SU-DHL-6 (cell line): ENCODE measurements around the gene AGTRAP.

Experiments
- EZH2phosphoT487 ChIP-seq: fragments of 200-600 bp; sonication (generic), shearing (Covaris generic); conservative IDR thresholded peaks from 2 replicates; pipeline ENCODE4 v1.6.1; 2018; ENCODE audit warnings: mild to moderate bottlenecking, antibody characterized with exemption, low read length, moderate library complexity, mixed read lengths
- TF ChIP-seq, protein P1 (sequence below): fragments of 200-600 bp; sonication (generic); IDR thresholded peaks from one replicate; pipeline ENCODE4 v1.5.1; 2017; ENCODE audit warnings: antibody characterized with exemption, mild to moderate bottlenecking, low read length, moderate library complexity; ENCODE audit not compliant: insufficient read depth, poor library complexity, severe bottlenecking

- TF ChIP-seq, protein P1, sequence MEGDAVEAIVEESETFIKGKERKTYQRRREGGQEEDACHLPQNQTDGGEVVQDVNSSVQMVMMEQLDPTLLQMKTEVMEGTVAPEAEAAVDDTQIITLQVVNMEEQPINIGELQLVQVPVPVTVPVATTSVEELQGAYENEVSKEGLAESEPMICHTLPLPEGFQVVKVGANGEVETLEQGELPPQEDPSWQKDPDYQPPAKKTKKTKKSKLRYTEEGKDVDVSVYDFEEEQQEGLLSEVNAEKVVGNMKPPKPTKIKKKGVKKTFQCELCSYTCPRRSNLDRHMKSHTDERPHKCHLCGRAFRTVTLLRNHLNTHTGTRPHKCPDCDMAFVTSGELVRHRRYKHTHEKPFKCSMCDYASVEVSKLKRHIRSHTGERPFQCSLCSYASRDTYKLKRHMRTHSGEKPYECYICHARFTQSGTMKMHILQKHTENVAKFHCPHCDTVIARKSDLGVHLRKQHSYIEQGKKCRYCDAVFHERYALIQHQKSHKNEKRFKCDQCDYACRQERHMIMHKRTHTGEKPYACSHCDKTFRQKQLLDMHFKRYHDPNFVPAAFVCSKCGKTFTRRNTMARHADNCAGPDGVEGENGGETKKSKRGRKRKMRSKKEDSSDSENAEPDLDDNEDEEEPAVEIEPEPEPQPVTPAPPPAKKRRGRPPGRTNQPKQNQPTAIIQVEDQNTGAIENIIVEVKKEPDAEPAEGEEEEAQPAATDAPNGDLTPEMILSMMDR, result no peak
- no peak for TF ChIP-seq EZH2phosphoT487
Measured at GRCh38 chr1:11777658-11778322, 41.9 kb downstream of the AGTRAP start.
